Glomerular visceral epithelial cell (primary cell): ENCODE data around the gene CCDC157.
A peak's percentile ranks its signal among the peaks of the same experiment; 100 is the strongest.

ENCODE experiments used
- DNase-seq: peaks from one replicate; pipeline ENCODE4 v3.0.0-alpha.2; 2016; ENCODE audit errors: extremely low spot score

Gene CCDC157

GRCh38 chr22:30354644-30355043 is 2.2 kb upstream of the CCDC157 start:
- DNase-seq: no peak

GRCh38 chr22:30357236-30357570 is 396 bp downstream of the CCDC157 start:
- no peak for DNase-seq

- DNase-seq: no peak
These were observed 926 bp downstream of the CCDC157 start for GRCh38 chr22:30357650-30358215.

- DNase-seq: no peak
These were observed 1.7 kb downstream of the CCDC157 start for GRCh38 chr22:30358541-30358940.

- DNase-seq: no peak
These were observed 5.3 kb downstream of the CCDC157 start for GRCh38 chr22:30361916-30362650.

- DNase-seq: no peak
These were observed 6.0 kb downstream of the CCDC157 start for GRCh38 chr22:30362651-30363281.

- no peak for DNase-seq
These were observed 9.1 kb downstream of the CCDC157 start for GRCh38 chr22:30365891-30366290.

- no peak for DNase-seq
These were observed 11.6 kb downstream of the CCDC157 start for GRCh38 chr22:30368420-30368819.

GRCh38 chr22:30370641-30371230 is 13.9 kb downstream of the CCDC157 start:
- peak; percentile 15 for DNase-seq

GRCh38 chr22:30371321-30371720 is 14.5 kb downstream of the CCDC157 start:
- no peak for DNase-seq

GRCh38 chr22:30371981-30372380 is 15.2 kb downstream of the CCDC157 start:
- no peak for DNase-seq

- no peak for DNase-seq
These were observed 16.1 kb downstream of the CCDC157 start for GRCh38 chr22:30372915-30373314.

GRCh38 chr22:30373331-30374325 is 16.8 kb downstream of the CCDC157 start:
- no peak for DNase-seq

GRCh38 chr22:30375312-30375849 is 18.6 kb downstream of the CCDC157 start:
- DNase-seq: no peak

- DNase-seq: no peak
These were observed 23.2 kb downstream of the CCDC157 start for GRCh38 chr22:30380011-30380410.

- no peak for DNase-seq
These were observed 24.5 kb downstream of the CCDC157 start for GRCh38 chr22:30381264-30381663.

- DNase-seq: no peak
These were observed 25.5 kb downstream of the CCDC157 start for GRCh38 chr22:30382340-30382739.

- DNase-seq: no peak
These were observed 26.3 kb downstream of the CCDC157 start for GRCh38 chr22:30383061-30383460.

GRCh38 chr22:30385942-30386341 is 29.1 kb downstream of the CCDC157 start:
- DNase-seq: no peak

- no peak for DNase-seq
These were observed 29.8 kb downstream of the CCDC157 start for GRCh38 chr22:30386608-30386959.
